ENCODE measurements around the gene CXorf66. TPM values are rescaled to one million over a fixed set of nuclear protein-coding genes. Genes with fewer than 3 reads are reported as not detected.
"Not testable (repeated sequence)": the region's sequence is repeated elsewhere in the genome, so short reads cannot be mapped to it uniquely, and the experiment has no call there.

The CXorf66 gene
- total RNA-seq, 4 donors from 2014 or later, result not detected

- Histone ChIP-seq H3K4me3 (replicated peaks in 1 of 3) (no peak overlapping the region), H3K4me1 (peaks cover 0 to 4% of the 10 kb centered on the region in 2 donors), H3K36me3 (no peaks in the 10 kb centered on the region), H3K27ac (no peak overlapping the region), H3K9me3 (no peaks in the 10 kb centered on the region), H3K27me3 (no peaks in the 10 kb centered on the region)
- intact Hi-C loops (cut with DNase I), result no loop called here
- no peak for DNase-seq
- TF ChIP-seq CTCF (IDR thresholded peaks at IDR 0.05) (no peak), POLR2A (IDR thresholded peaks at IDR 0.05) (no peak)
- WGBS, 2 donors, result 89 to 93% methylated on average over 4 to 5 of the region's 5 CpGs
These were observed 35.4 kb downstream of the CXorf66 start for GRCh38 chrX:139929876-139930275.

GRCh38 chrX:139924696-139925095 is 40.6 kb downstream of the CXorf66 start:
- TF ChIP-seq POLR2A (IDR thresholded peaks at IDR 0.05) (no peak), CTCF (IDR thresholded peaks at IDR 0.05) (no peak)
- intact Hi-C loops (cut with DNase I), result no loop called here
- Histone ChIP-seq H3K27ac (no peak overlapping the region), H3K9me3 (no peaks in the 10 kb centered on the region), H3K27me3 (no peaks in the 10 kb centered on the region), H3K36me3 (no peaks in the 10 kb centered on the region), H3K4me1 (no peaks in the 10 kb centered on the region), H3K4me3 (replicated peaks in 1 of 3) (no peak overlapping the region)
- DNase-seq, result no peak
- WGBS, 2 donors, result 74 to 77% methylated on average over 6 of the region's 6 CpGs

- 67 to 75% methylated on average over 5 of the region's 5 CpGs for WGBS, 2 donors
- H3K4me3 ChIP-seq (replicated peaks in 1 of 3), result no peak overlapping the region
- H3K27ac ChIP-seq, result no peak overlapping the region
- H3K9me3 ChIP-seq, result no peaks in the 10 kb centered on the region
- intact Hi-C loops (cut with DNase I), result no loop called here
- no peaks in the 10 kb centered on the region for H3K27me3 ChIP-seq
- no peaks in the 10 kb centered on the region for H3K4me1 ChIP-seq
- no peaks in the 10 kb centered on the region for H3K36me3 ChIP-seq
- DNase-seq, result no peak
- TF ChIP-seq POLR2A (IDR thresholded peaks at IDR 0.05) (no peak), CTCF (IDR thresholded peaks at IDR 0.05) (no peak)
These were observed 41.1 kb downstream of the CXorf66 start for GRCh38 chrX:139924069-139924695.

- H3K27me3 ChIP-seq; H3K27ac ChIP-seq; DNase-seq; H3K36me3 ChIP-seq; H3K4me3 ChIP-seq (replicated peaks in 1 of 3); H3K9me3 ChIP-seq; intact Hi-C loops (cut with DNase I); H3K4me1 ChIP-seq: not testable (repeated sequence)
- 94 to 96% methylated on average over 3 to 6 of the region's 6 CpGs for WGBS, 2 donors
These were observed 44.2 kb downstream of the CXorf66 start for GRCh38 chrX:139921142-139921541.

GRCh38 chrX:139920316-139920715 is 45.0 kb downstream of the CXorf66 start:
- 77 to 83% methylated on average over 1 of the region's 1 CpG for WGBS, 2 donors
- intact Hi-C loops (cut with DNase I), result no loop called here
- Histone ChIP-seq H3K4me1 (no peaks in the 10 kb centered on the region), H3K27me3 (no peaks in the 10 kb centered on the region), H3K4me3 (replicated peaks in 1 of 3) (no peak overlapping the region), H3K9me3 (no peaks in the 10 kb centered on the region), H3K27ac (no peak overlapping the region), H3K36me3 (no peaks in the 10 kb centered on the region)
- TF ChIP-seq CTCF (IDR thresholded peaks at IDR 0.05) (no peak), POLR2A (IDR thresholded peaks at IDR 0.05) (no peak)
- no peak for DNase-seq
